WTC11 (cell line): ENCODE data around the gene OGN. TPM values are rescaled to one million over a fixed set of nuclear protein-coding genes. Genes with fewer than 3 reads are reported as not detected.

ENCODE experiments used
- ATAC-seq: fragments of 200-7000 bp; cut with Tn5 transposase; 2 replicates; pipeline ENCODE4 v1.10.0; 2021; ENCODE audit warnings: mild to moderate bottlenecking, moderate library complexity
- CTCF ChIA-PET: fragments of 300-600 bp; sonication (Branson Sonifier 250); formaldehyde crosslinking; loops from one replicate; lab custom pipeline; 2021; ENCODE audit warnings: antibody characterized with exemption; lab: Charles Lee
- POLR2A ChIA-PET: fragments of 350-600 bp; sonication (Branson Sonifier 250); formaldehyde crosslinking; loops from one replicate; lab custom pipeline; 2021; ENCODE audit warnings: antibody characterized with exemption; lab: Charles Lee
- DNase-seq: peaks from one replicate; pipeline ENCODE4 v3.0.0; 2021; ENCODE audit warnings: low spot score
- H3K27ac Mint-ChIP-seq: 2 replicates; pipeline ENCODE4 v1.8.0; 2021; ENCODE audit warnings: mixed read lengths
- H3K27me3 Mint-ChIP-seq: 2 replicates; pipeline ENCODE4 v1.8.0; 2021; ENCODE audit warnings: low read depth, mild to moderate bottlenecking, moderate library complexity, mixed read lengths
- H3K36me3 Mint-ChIP-seq: 2 replicates; pipeline ENCODE4 v1.8.0; 2021; ENCODE audit warnings: mixed read lengths
- H3K4me1 Mint-ChIP-seq: 2 replicates; pipeline ENCODE4 v1.8.0; 2022; ENCODE audit warnings: mixed read lengths
- H3K4me3 Mint-ChIP-seq: 2 replicates; pipeline ENCODE4 v1.8.0; 2021; ENCODE audit warnings: mild to moderate bottlenecking, moderate library complexity, mixed read lengths
- H3K9me3 Mint-ChIP-seq: 2 replicates; pipeline ENCODE4 v1.8.0; 2021; ENCODE audit warnings: mixed read lengths
- ATF1 ChIP-seq: sonication (generic); formaldehyde crosslinking; IDR thresholded peaks from 2 replicates; pipeline ENCODE4 v1.8.1; 2023; ENCODE audit warnings: mild to moderate bottlenecking, moderate library complexity, missing genetic modification reagents
- CREM ChIP-seq: sonication (generic); formaldehyde crosslinking; IDR thresholded peaks from 2 replicates; pipeline ENCODE4 v1.8.1; 2022; ENCODE audit warnings: mild to moderate bottlenecking, missing genetic modification reagents, moderate library complexity
- E2F4 ChIP-seq: sonication (generic); formaldehyde crosslinking; IDR thresholded peaks from 2 replicates; pipeline ENCODE4 v1.8.1; 2022; ENCODE audit warnings: low read depth, mild to moderate bottlenecking, moderate library complexity, missing genetic modification reagents, borderline replicate concordance
- EMX1 ChIP-seq: fragments of 250-450 bp; sonication (Bioruptor Pico); IDR thresholded peaks from 2 replicates; pipeline ENCODE4 v1.8.0; 2021; ENCODE audit warnings: mild to moderate bottlenecking
- FOXP4 ChIP-seq: sonication (generic); formaldehyde crosslinking; IDR thresholded peaks from 2 replicates; pipeline ENCODE4 v1.8.0; 2022; ENCODE audit warnings: mild to moderate bottlenecking, missing genetic modification reagents
- GABPB1 ChIP-seq: sonication (generic); formaldehyde crosslinking; IDR thresholded peaks from 2 replicates; pipeline ENCODE4 v1.8.1; 2023; ENCODE audit warnings: mild to moderate bottlenecking, missing genetic modification reagents
- GRHL2 ChIP-seq: fragments of 250-450 bp; sonication (Bioruptor Pico); IDR thresholded peaks from 2 replicates; pipeline ENCODE4 v1.8.0; 2022; ENCODE audit warnings: mild to moderate bottlenecking, moderate library complexity; ENCODE audit not compliant: insufficient replicate concordance, severe bottlenecking
- MXD4 ChIP-seq: fragments of 250-450 bp; sonication (Bioruptor Pico); IDR thresholded peaks from 2 replicates; pipeline ENCODE4 v1.8.0; 2021; ENCODE audit warnings: mild to moderate bottlenecking, moderate library complexity, borderline replicate concordance
- SOX15 ChIP-seq: fragments of 250-450 bp; sonication (Bioruptor Pico); IDR thresholded peaks from 2 replicates; pipeline ENCODE4 v1.9.0; 2021; ENCODE audit warnings: mild to moderate bottlenecking
- SP1 ChIP-seq: sonication (generic); formaldehyde crosslinking; conservative IDR thresholded peaks from 2 replicates; pipeline ENCODE4 v1.8.1; 2022; ENCODE audit warnings: missing genetic modification reagents
- TEAD1 ChIP-seq: sonication (generic); formaldehyde crosslinking; IDR thresholded peaks from 2 replicates; pipeline ENCODE4 v1.8.0; 2022; ENCODE audit warnings: mild to moderate bottlenecking, missing genetic modification reagents
- TEAD4 ChIP-seq: sonication (generic); formaldehyde crosslinking; IDR thresholded peaks from 2 replicates; pipeline ENCODE4 v1.8.0; 2022; ENCODE audit warnings: mild to moderate bottlenecking, missing genetic modification reagents
- USF2 ChIP-seq: sonication (generic); formaldehyde crosslinking; IDR thresholded peaks from 2 replicates; pipeline ENCODE4 v1.8.1; 2023; ENCODE audit warnings: mild to moderate bottlenecking, missing genetic modification reagents, moderate library complexity
- ZBTB21 ChIP-seq: sonication (generic); formaldehyde crosslinking; IDR thresholded peaks from 2 replicates; pipeline ENCODE4 v1.8.1; 2023; ENCODE audit warnings: mild to moderate bottlenecking, missing genetic modification reagents, borderline replicate concordance
- ZBTB43 ChIP-seq: sonication (generic); formaldehyde crosslinking; IDR thresholded peaks from 2 replicates; pipeline ENCODE4 v1.8.1; 2023; ENCODE audit warnings: mild to moderate bottlenecking, missing genetic modification reagents
- ZNF281 ChIP-seq: sonication (generic); formaldehyde crosslinking; IDR thresholded peaks from 2 replicates; pipeline ENCODE4 v1.8.0; 2023; ENCODE audit warnings: mild to moderate bottlenecking, missing genetic modification reagents
- ZNF416 ChIP-seq: fragments of 250-450 bp; sonication (Bioruptor Pico); IDR thresholded peaks from 2 replicates; pipeline ENCODE4 v1.9.0; 2021; ENCODE audit warnings: mild to moderate bottlenecking, inconsistent platforms
- ZNF512 ChIP-seq: sonication (generic); formaldehyde crosslinking; IDR thresholded peaks from 2 replicates; pipeline ENCODE4 v1.8.1; 2022; ENCODE audit warnings: missing genetic modification reagents, borderline replicate concordance
- total RNA-seq: library from RNA; stranded (reverse); gene quantifications from 3 replicates; pipeline ENCODE4 v1.2.3, GENCODE V29; 2021

Gene OGN
- total RNA-seq, 1 experiment from 2014 or later = not detected

- H3K27ac Mint-ChIP-seq = no peak overlapping the region
- no peaks in the 10 kb centered on the region for H3K4me1 Mint-ChIP-seq
- ChIA-PET POLR2A (no interaction called here), CTCF (no interaction called here)
- no peak for ATAC-seq
- no peak for TF ChIP-seq ZBTB21
- TF ChIP-seq USF2 (CRISPR knock-in tag) = no peak
- TF ChIP-seq EMX1 (CRISPR knock-in tag) = no peak
- no peak for TF ChIP-seq E2F4 (CRISPR knock-in tag)
- TF ChIP-seq CREM = no peak
- no peak for TF ChIP-seq ZNF416 (CRISPR knock-in tag)
- TF ChIP-seq GRHL2 (CRISPR knock-in tag) = no peak
- no peak for TF ChIP-seq GABPB1 (CRISPR knock-in tag)
- TF ChIP-seq MXD4 (CRISPR knock-in tag) = no peak
- no peak for TF ChIP-seq ZNF512 (CRISPR knock-in tag)
- no peak for TF ChIP-seq SP1
- no peak for TF ChIP-seq FOXP4 (CRISPR knock-in tag)
- TF ChIP-seq TEAD1 (CRISPR knock-in tag) = no peak
- TF ChIP-seq ZBTB43 (CRISPR knock-in tag) = no peak
- TF ChIP-seq ZNF281 = no peak
- no peak for TF ChIP-seq ATF1 (CRISPR knock-in tag)
- TF ChIP-seq SOX15 (CRISPR knock-in tag) = no peak
- TF ChIP-seq TEAD4 (CRISPR knock-in tag) = no peak
- H3K27me3 Mint-ChIP-seq = no peaks in the 10 kb centered on the region
- no peak overlapping the region for H3K4me3 Mint-ChIP-seq
- H3K36me3 Mint-ChIP-seq = no peaks in the 10 kb centered on the region; the same call in 1 of the 2 replicates
- H3K9me3 Mint-ChIP-seq = no peaks in the 10 kb centered on the region
- DNase-seq = no peak
These were observed 28.0 kb upstream of the OGN start for GRCh38 chr9:92432350-92432749.
